SKM-1 (cell line): ENCODE measurements around the gene ABCA12.

Experiments
- DNase-seq: peaks from one replicate; lab custom pipeline; 2025; ENCODE audit not compliant: unreplicated experiment; lab: John Stamatoyannopoulos, UW

Gene ABCA12

DNA sequence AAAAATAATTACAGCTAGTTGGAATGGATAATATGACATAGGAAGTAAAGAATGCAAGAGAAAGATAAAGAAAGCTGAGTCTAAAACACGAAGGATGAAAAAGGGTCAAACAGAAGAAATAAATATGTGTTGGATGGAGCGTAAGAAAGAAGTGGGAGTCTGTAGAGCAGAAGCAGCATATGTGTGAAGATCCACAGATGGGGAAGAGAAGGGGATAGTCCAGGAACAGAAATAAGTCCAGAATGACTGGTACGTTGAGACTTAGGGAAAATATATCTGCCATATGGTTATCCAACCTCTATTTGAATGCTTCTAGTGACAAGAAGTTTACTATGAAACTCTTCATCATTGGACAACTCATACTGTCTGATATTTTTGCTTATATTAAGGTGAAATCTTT is 18.0 kb downstream of the ABCA12 start:
- DNase-seq, result no peak

DNA sequence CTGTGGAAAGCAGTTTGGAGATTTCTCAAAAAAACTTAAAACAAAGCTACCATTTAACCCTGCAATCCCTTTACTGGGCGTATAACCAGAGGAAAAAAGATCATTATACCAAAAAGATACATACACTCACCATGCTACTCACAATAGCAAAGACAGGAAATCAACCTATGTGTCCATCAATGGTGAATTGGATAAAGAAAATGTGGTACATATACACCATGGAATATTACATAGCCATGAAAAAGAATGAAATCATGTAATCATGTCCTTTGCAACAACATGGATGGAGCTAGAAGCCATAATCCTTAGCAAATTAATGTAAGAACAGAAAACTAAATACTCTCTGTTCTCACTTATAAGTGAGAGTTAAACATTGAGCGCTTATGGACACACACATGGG is 18.6 kb downstream of the ABCA12 start:
- DNase-seq, result no peak

DNA sequence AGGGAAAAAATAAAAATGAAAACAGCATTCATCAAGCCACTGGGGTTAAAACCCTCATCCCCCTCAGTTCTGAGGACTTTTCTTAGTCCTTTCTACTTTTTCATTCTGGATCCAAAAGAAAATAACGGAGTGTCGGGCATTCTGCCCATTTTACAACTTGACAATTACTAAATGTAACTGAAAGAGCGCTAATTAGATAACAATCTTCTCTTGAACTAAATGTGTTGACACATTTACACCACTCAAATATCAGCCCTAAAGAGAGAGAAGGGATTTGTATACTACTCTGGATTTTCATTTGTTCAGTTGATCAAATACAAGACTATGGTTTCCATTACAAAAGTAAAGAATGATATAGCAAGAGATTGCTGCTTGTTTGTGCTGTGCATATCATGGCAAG is 27.5 kb downstream of the ABCA12 start:
- no peak for DNase-seq

DNA sequence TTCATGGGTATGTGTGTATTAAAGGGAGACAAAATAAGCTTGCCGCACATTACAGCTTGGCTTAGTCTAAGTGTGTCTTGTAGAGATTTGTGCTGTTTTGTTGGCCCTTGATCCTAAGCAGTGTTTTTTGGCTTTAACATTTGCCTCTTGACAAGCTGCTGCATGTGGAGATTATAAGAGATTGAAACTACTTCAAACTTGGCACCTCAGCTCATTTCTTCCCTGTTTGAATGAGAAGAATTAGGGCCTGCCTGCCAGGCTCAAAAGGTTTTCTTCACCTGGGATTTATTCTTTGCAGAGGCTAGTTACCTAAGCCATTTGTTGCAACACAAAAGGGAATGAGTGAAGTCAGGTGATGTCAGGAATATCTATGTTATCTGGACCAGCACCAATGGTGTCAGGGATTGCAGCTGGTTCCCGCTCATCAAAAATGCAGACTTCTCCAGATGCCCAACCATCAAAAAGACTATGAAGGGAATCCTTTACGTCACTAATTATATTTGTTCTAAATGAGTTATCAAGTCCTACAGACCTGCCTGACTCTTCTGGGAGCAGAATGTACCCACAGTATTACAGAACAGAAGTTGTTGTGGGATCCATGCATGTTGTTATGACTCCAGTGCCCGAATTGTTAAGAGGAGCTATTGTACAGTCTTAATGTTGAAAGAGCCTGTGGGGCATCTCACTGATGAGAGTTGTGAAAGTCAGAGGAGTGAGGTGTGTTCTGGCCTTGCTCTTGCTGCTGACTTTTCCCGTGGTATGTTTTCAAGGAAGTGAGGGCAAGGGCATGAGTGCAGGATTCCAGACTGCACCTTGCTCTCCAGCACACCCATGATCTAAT is 31.0 kb downstream of the ABCA12 start:
- DNase-seq, result no peak

DNA sequence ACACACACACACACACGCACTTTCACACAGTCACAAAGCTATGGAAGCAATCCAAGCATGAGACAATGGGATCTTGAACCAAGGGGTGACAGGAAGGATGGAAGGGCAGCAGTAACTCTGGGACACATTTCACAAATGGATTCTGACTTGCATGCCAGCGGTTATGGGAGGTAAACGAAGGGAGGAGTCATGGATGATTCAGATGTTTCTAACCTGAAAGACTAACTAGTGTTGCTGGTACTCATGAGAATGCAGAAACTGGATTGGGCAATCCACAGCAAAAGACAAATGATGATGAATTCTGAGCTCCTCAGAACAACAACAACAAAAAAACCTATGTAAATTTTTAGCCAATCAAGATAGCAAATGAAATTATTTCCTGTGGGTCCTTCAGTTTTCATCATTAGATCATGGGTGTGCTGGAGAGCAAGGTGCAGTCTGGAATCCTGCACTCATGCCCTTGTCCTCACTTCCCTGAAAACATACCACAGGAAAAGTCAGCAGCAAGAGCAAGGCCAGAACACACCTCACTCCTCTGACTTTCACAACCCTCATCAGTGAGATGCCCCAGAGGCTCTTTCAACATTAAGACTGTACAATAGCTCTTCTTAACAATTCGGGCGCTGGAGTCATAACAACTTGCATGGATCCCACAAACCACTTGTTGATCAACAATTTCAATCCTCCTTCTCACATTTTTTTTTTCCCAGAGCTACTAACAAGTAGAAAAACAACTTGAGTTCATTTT is 32.6 kb downstream of the ABCA12 start:
- no peak for DNase-seq

DNA sequence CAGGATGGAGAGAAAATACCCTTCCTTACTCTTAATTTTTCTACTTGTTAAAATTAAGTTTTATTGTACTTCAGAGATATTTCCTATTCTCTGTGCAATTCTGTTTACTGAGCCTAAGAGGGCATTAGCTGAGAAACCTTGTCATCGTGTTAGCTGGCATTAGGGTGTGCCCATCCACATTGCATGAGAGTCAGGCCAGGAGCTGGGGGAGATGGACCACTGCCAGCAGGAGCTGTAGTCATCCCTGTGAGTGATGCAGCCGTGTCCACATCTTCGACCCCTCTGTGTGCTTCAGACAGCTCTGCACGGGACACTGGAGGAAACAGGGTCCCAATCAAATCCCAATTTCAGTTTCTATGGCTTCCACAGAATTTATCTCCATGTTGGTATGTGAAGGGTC is 34.2 kb downstream of the ABCA12 start:
- DNase-seq, result no peak

DNA sequence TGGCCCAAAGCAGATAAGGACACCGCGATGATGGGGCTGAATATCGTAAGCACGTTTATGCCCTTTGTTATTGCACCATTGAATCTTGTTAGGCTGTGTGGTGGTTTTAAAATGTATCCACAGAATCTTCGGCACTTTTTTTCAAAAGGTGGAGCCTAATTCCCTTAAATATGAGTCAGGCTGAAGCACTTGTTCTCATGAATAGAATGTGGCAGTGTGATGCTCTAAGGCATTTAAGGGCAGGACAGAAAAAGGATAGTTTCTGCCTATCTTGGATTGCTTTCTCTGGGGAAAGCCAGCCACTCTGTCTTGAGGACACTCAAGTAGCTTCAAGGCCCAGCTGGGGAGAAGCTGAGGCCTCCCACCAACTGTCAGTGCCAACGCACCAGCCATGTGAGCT is 39.6 kb downstream of the ABCA12 start:
- DNase-seq, result no peak

DNA sequence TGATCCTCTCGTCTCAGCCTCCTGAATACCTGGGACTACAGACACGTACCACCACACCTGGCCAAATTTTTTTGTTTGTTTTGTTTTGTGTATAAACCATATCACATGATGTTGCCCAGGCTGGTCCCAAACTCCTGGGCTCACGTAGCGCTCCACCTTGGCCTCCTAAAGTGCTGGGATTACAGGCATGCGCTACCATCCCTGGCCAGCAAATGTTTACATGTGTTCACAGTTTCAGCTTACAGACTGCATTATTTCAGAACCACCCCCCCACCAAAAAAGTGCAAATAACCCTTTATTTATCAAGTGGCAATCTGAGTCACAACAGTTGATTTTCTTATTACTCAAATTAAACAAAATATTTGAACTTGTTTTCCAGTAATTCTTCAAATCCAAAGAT is 54.3 kb downstream of the ABCA12 start:
- no peak for DNase-seq

DNA sequence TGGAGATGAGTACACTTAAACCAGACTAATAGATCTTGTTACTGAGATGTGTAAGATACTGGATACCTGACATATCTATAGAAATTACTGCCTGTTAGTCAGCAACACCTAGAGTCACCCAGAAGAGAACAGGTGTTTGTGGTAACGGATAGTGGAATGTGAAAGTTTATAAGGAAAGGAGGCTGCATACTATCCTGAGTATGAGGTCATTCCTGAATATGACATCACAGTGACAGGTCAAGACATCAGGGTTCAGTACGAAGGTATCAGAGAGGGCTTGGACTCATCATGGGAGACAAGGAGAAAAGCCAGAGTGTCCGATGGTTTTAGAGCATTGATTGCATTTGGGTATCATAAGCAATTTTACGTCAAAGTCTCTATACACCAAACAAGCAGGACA is 55.3 kb downstream of the ABCA12 start:
- DNase-seq, result no peak

DNA sequence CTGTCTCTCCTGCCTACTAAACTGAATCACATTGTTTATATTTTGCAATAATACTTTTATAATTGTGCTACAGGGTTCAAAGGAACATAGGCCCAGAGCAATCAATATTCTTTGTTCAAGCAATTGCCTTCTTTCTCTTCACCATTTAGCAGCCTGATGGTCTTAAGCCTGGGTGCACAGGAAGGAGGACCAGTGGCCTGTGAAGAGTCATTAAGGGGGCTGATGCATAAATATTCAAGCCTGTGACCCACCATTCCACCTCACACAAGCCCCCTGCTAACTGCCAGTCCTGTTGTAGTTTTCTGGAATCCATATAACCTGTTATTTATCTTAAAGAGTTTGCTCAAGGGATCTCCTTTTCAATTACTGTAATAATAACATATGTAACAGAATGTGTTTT is 56.0 kb downstream of the ABCA12 start:
- DNase-seq, result no peak

DNA sequence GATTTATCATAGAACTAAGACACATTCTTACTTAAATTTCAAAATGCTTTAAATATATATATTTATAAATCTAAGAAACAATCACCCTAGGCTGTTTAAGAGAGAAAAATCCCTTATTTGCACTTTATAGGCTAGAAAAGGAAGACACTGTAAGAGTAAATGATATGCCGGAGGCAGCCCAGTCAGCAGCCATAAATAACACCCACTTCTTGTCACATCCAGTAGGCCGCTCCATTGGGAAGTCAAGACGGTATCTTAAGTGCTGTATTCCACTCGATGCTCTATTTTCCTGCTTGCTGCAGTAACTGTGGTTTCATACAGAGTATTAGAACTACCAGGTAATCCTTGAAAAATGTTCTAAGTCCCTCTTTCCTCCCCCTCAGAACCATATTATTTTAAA is 57.9 kb downstream of the ABCA12 start:
- DNase-seq, result no peak

DNA sequence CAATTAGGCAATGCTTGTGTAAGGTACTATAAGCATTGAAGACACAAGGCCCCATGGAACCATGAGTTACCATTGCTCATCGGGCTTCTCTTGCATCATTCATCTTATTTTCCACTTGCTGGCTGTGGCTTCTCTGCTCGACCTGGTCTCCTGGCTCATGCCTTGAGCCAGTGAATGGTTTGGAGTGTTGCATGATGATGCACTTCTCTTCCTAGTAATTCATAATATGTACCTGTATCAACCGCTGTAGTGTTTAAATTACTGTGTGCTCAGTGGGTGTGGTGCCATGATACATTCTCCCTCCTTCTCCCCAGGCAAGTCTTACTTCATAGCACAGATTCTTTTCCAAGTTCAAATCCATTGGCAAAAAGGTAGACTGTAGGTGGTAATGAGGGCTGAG is 66.8 kb downstream of the ABCA12 start:
- no peak for DNase-seq

DNA sequence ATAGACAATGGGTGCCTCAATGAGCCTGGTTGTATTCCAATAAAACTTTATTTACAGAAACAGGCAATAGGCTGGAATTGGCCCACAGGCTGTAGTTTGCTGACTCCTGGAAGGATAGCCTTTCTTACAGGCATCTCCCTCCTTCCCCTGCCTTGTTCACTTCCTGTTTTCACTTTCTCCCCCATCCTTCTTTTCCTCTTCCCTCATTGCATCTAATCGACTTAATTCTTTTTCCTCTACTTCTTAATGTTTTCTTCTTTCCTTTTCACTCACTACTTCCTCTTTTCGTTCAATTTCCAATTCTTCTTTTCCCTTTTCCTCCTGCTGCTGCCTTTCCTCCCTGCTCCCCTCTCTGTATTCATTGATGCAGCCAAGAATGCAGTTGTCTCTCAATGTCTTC is 70.0 kb downstream of the ABCA12 start:
- DNase-seq, result no peak

DNA sequence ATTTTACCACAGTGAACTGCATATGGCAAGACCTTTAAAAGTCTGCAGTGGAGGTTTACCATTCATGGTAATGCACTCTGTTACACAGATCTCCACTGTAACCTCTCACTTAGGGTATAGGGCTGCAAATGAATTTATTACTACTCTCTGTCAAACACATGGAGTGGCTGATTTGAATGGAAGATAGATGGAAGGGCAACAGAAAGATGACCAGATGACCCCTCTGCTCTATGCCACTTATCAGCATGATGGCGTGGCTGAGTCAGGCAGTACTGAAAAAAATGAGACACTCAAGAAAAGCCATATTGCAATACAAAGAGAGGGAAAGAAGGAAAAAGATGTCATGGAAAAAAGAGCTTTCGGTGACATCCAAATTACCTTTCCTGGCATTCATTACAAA is 72.3 kb downstream of the ABCA12 start:
- no peak for DNase-seq

DNA sequence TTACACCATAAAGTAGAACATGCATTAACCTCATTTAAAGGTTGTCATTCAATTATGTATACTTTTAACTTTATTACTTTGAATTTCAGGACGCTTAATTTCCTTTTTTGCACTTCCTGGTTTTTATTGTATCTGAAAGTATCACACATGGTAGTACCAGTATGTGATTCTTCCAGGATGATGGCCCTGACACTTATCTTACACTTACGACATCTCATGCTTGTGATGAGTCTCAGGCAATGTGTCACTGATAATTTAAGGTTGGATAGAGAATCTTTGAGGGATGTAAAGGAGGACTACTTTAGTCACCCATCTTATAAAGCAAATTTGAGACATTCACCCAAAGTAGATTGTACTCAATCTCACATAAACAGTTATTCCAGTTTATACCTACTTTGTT is 74.9 kb downstream of the ABCA12 start:
- DNase-seq, result no peak

DNA sequence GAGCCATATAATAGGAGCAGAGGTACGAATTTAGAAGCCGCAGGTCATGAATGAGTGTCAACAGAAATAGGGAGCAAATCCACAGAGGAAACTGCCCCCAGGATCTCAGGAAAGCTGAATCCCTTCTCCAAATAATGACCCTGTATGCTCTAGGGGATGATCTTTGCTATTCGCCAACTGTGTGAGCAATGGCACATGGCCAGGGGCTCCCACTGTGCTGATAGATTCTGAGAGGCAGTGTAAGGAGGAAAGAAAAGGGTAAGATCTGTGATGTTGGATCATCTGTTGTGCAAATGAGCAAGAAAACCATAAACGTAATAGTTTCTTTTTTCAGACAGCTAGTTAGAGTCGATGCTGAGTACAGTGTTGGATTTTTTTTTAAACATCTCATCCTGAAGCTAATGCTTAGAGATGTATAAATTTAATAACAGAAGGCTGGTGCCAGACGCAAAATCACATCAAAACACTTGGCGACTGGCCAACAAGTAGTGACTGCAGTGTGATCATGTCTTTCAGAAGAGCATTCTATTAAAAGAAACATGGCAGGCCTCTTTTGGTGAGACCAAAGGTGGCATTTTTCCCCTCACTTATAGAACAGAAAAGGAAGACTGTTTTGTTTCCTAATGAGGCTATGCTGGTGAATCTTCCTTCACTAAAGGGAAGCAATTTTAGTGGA is 77.4 kb downstream of the ABCA12 start:
- no peak for DNase-seq

DNA sequence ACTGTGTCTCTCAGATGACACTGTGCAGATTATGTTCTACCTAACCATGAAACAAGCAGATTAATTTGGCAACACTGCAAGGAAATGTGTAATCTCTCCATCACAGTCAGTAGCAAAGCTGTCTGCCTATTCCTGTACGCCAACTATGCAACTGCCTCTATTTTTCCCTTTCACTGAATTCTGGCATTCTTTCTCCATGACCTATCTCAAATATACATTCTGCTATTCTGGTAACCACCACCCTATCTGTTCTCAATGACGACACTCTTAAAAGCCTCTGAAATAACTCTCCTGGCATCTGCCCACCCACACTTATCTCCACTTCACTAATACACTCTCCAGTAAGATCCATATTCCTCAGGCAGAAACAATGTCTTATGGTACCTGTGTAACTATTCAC is 78.7 kb downstream of the ABCA12 start:
- DNase-seq, result no peak

DNA sequence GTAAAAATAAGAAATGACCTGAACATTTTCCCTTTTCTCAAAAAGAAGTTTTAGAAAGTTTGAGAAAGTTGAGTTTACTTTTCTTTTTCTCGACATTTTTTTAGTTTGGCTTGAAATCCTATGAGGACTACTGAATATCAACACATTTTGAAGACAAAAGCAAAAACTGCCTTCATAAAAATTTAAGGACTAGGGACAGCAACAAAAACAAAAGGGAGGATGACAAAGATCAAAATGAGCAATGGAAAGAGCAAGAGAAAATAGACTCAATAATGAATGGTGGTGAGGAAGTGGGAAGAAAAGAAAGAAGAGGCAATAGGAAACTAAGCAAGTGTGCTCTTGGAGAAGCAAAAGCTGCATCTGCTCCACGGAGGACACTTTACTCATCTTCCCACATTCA is 82.5 kb downstream of the ABCA12 start:
- DNase-seq, result no peak

DNA sequence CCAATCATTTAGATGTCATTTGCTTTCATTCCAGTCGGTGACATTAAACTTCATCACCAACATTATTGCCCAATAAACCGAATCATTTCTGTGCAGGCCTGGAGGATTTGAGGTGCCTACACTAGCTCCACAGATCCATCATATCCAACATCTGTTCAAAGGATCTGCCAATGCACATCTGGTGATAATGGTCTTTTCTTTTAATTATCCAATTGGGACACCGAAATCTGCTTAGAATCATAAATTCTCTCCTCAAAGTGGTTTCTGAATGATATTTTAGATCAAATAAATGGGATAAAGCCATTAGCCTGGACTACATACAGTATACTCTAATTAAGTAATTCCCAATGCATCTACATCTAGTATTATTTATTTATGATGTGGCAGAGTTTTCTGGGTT is 85.6 kb downstream of the ABCA12 start:
- no peak for DNase-seq

DNA sequence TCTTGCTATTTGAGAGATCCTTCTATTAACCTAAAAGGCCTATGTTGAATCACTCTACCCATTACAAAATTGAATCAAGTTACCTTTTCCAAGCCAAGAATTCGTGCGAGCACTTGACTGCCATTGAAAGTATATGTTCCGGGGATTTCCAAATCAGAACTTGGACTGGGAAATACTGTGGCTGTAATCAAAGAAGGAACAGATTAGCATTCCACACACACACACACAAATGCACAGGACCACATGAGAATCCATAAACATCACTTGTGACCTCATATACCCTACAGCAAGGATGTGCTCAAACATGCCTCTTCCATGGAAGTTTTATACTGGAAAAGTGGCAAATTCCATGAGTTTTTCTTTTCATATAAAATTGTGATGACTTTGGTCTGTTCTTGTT is 86.0 kb downstream of the ABCA12 start:
- no peak for DNase-seq

DNA sequence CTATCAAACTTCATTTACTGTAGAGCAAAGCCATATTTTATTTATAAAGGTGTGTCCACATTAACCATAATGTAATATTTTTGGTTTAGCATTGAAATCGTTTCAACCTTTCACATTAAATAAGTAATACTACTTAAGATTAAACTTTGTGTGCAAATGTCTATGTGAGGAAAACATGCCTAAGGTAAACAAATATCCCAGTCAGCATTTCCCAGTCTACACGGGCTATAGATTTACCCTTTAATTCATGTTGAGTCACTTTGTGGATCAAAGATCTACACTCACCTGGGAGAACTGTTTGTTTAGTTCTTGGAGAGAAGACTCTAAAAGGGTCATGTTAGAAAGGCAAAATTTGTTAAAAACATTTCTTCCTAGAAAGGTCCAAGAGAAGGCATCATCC is 89.1 kb downstream of the ABCA12 start:
- DNase-seq, result no peak

DNA sequence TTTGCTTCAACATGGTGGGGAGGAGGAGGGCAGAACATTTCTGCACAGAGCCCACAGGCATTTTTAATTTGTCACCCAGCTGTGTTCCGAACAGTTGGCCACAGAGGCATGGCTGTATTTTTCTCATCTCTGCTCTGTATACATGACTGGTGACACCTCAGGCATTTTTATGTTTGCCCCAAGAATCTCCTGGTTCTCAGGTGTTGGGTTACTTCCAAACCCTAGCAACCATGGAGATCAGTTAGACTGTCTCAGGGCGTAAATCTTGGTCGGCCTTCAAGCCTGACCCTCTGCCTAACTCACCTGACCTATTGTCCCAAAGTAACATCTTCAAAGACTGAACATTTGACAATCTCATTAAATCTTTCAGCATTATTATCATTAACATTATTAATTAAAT is 100.0 kb downstream of the ABCA12 start:
- no peak for DNase-seq
